ENCODE measurements around the gene GTPBP10. TPM values are rescaled to one million over a fixed set of nuclear protein-coding genes. Genes with fewer than 3 reads are reported as not detected.

The GTPBP10 gene
- total and polyA plus RNA-seq, 9 of the 15 experiments (the other 6 are each of a cell fraction or from before 2014, with no cell fraction given): 34.6 to 89.8 (median 76.4) TPM

- TF ChIP-seq ZNF518B (CRISPR knock-in tag; IDR thresholded peaks at IDR 0.05): no peak
- no peak for TF ChIP-seq THRAP3 (IDR thresholded peaks at IDR 0.05; ENCODE audit: borderline replicate concordance)
- no peak for TF ChIP-seq ZNF282 (CRISPR knock-in tag; IDR thresholded peaks at IDR 0.05)
- TF ChIP-seq MCM2 (IDR thresholded peaks at IDR 0.05; ENCODE audit: low read depth): no peak
- no peak for TF ChIP-seq MXI1 (IDR thresholded peaks at IDR 0.05; ENCODE audit: low read depth, low read length)
- no peak for TF ChIP-seq CHD1 (IDR thresholded peaks at IDR 0.05; ENCODE audit: low read length)
- TF ChIP-seq ZNF77 (CRISPR knock-in tag; IDR thresholded peaks at IDR 0.05): no peak
- TF ChIP-seq CHAMP1 (IDR thresholded peaks at IDR 0.05): no peak
- TF ChIP-seq RHOXF2B (CRISPR knock-in tag; conservative IDR thresholded peaks at IDR 0.05): no peak
- TF ChIP-seq RFX5 (IDR thresholded peaks at IDR 0.05; ENCODE audit: low read depth, low read length): no peak
- TF ChIP-seq ZNF197 (CRISPR knock-in tag; IDR thresholded peaks at IDR 0.05; ENCODE audit: low read depth): no peak
- TF ChIP-seq ZBTB34 (CRISPR knock-in tag; IDR thresholded peaks at IDR 0.05): no peak
- no peak for TF ChIP-seq CEBPG (CRISPR knock-in tag; IDR thresholded peaks at IDR 0.05)
- TF ChIP-seq CEBPG (tag; conservative IDR thresholded peaks at IDR 0.05 in 1 of 2, IDR thresholded peaks at IDR 0.05 in 1 of 2): no peak
- TF ChIP-seq PCBP1 (IDR thresholded peaks at IDR 0.05; ENCODE audit: low read depth, low read length, poor library complexity, severe bottlenecking): no peak
These were observed 37.9 kb downstream of the GTPBP10 start (continued) for GRCh38 chr7:90384433-90384832.
